Neural cell (in vitro differentiated cells): ENCODE data around the gene TRAPPC5. TPM values are rescaled to one million over a fixed set of nuclear protein-coding genes. Genes with fewer than 3 reads are reported as not detected.

Experiments used
- H2AFZ ChIP-seq: fragments of 200-600, 300-800 bp; sonication (generic), shearing (Covaris generic); 2 replicates; pipeline ENCODE4 v1.6.0; 2014; ENCODE audit warnings: low read depth, mild to moderate bottlenecking, antibody characterized with exemption, low read length, moderate library complexity
- H3F3A ChIP-seq: fragments of 200-600 bp; shearing (Covaris generic); 2 replicates; pipeline ENCODE4 v1.6.1; 2016; ENCODE audit warnings: mild to moderate bottlenecking, moderate library complexity, mixed read lengths, antibody characterized with exemption, low read length; ENCODE audit not compliant: insufficient read depth, poor library complexity, severe bottlenecking
- H3K27ac ChIP-seq: fragments of 200-600, 300-800 bp; sonication (generic), shearing (Covaris generic); 2 replicates; pipeline ENCODE4 v1.5.1; 2014; ENCODE audit warnings: mild to moderate bottlenecking, low read length, moderate library complexity
- H3K27me3 ChIP-seq: fragments of 300-800, 200-600 bp; sonication (generic), shearing (Covaris generic); 2 replicates; pipeline ENCODE4 v1.6.0; 2014; ENCODE audit warnings: mild to moderate bottlenecking, low read depth, low read length, moderate library complexity; ENCODE audit not compliant: insufficient read depth
- H3K36me3 ChIP-seq: fragments of 300-800, 200-600 bp; sonication (generic), shearing (Covaris generic); 2 replicates; pipeline ENCODE4 v1.5.1; 2014; ENCODE audit warnings: mild to moderate bottlenecking, antibody characterized with exemption, low read length, moderate library complexity; ENCODE audit not compliant: insufficient read depth
- H3K4me2 ChIP-seq: fragments of 300-800, 200-600 bp; sonication (generic), shearing (Covaris generic); 2 replicates; pipeline ENCODE4 v1.6.0; 2014; ENCODE audit warnings: mild to moderate bottlenecking, low read length
- H3K4me3 ChIP-seq: fragments of 300-800, 200-600 bp; sonication (generic), shearing (Covaris generic); 2 replicates; pipeline ENCODE4 v1.5.1; 2014; ENCODE audit warnings: mild to moderate bottlenecking, low read length, moderate library complexity
- H3K79me2 ChIP-seq: fragments of 200-600 bp; shearing (Covaris generic); replicated peaks from 2 replicates; pipeline ENCODE4 v1.6.0; 2014; ENCODE audit warnings: mild to moderate bottlenecking, low read length, moderate library complexity; ENCODE audit not compliant: insufficient read depth
- H3K9ac ChIP-seq: fragments of 300-800, 200-600 bp; sonication (generic), shearing (Covaris generic); 2 replicates; pipeline ENCODE4 v1.6.1; 2016; ENCODE audit warnings: mild to moderate bottlenecking, low read length, mixed read lengths
- H3K9me2 ChIP-seq: fragments of 200-600 bp; shearing (Covaris generic); 2 replicates; pipeline ENCODE4 v1.6.1; 2016; ENCODE audit warnings: mild to moderate bottlenecking, low read length, mixed read lengths; ENCODE audit not compliant: insufficient read depth
- H3K9me3 ChIP-seq: fragments of 200-600, 300-800 bp; sonication (generic), shearing (Covaris generic); 2 replicates; pipeline ENCODE4 v1.6.1; 2016; ENCODE audit warnings: mild to moderate bottlenecking, mixed run types, low read length, moderate library complexity, mixed read lengths
- H4K20me1 ChIP-seq: fragments of 200-600 bp; shearing (Covaris generic); 2 replicates; pipeline ENCODE4 v1.6.1; 2016; ENCODE audit warnings: mild to moderate bottlenecking, mixed run types; ENCODE audit not compliant: insufficient read depth
- CTCF ChIP-seq: fragments of 450-650 bp; IDR thresholded peaks from 2 replicates; pipeline ENCODE4 v1.5.1; 2014; ENCODE audit warnings: antibody characterized with exemption, mild to moderate bottlenecking, moderate library complexity; ENCODE audit not compliant: poor library complexity, severe bottlenecking
- EP300 ChIP-seq: fragments of 450-650 bp; conservative IDR thresholded peaks from 2 replicates; pipeline ENCODE4 v1.6.1; 2014; ENCODE audit warnings: antibody characterized with exemption, mild to moderate bottlenecking, moderate library complexity; ENCODE audit not compliant: poor library complexity, severe bottlenecking
- EZH2 ChIP-seq: fragments of 200-600, 300-800 bp; shearing (Covaris generic), sonication (generic); IDR thresholded peaks from 2 replicates; pipeline ENCODE4 v1.6.1; 2014; ENCODE audit warnings: antibody characterized with exemption, low read length, borderline replicate concordance, mild to moderate bottlenecking; ENCODE audit not compliant: insufficient read depth, poor library complexity, severe bottlenecking
- MXI1 ChIP-seq: fragments of 450-650 bp; conservative IDR thresholded peaks from 2 replicates; pipeline ENCODE4 v1.6.1; 2014; ENCODE audit warnings: antibody characterized with exemption, mild to moderate bottlenecking; ENCODE audit not compliant: poor library complexity, severe bottlenecking
- POLR2AphosphoS5 ChIP-seq: IDR thresholded peaks from 2 replicates; pipeline ENCODE4 v1.6.1; 2012
- RAD21 ChIP-seq: fragments of 450-650 bp; conservative IDR thresholded peaks from 2 replicates; pipeline ENCODE4 v1.6.1; 2014; ENCODE audit warnings: antibody characterized with exemption, mild to moderate bottlenecking, moderate library complexity
- REST ChIP-seq: IDR thresholded peaks from 2 replicates; pipeline ENCODE4 v1.6.1; 2012; ENCODE audit warnings: borderline replicate concordance
- SMC3 ChIP-seq: fragments of 450-650 bp; conservative IDR thresholded peaks from 2 replicates; pipeline ENCODE4 v1.6.1; 2014; ENCODE audit warnings: antibody characterized with exemption, mild to moderate bottlenecking, moderate library complexity; ENCODE audit not compliant: poor library complexity
- TAF1 ChIP-seq: IDR thresholded peaks from 2 replicates; pipeline ENCODE4 v1.6.1; 2012; ENCODE audit warnings: low read depth
- polyA plus RNA-seq: library from polyadenylated mRNA; depleted of rRNA; stranded (reverse); fragments of >200 nt; gene quantifications from 2 replicates; pipeline ENCODE4 v1.2.3, GENCODE V29; 2014

Gene TRAPPC5
- polyA plus RNA-seq, 1 donor from 2014 or later, result 88.5 TPM

GRCh38 chr19:7662657-7663056, 18.0 kb upstream of the TRAPPC5 start:
- Histone ChIP-seq H3K4me2 (no peak overlapping the region), H4K20me1 (no peaks in the 10 kb centered on the region), H2AFZ (no peak overlapping the region), H3K36me3 (no peaks in the 10 kb centered on the region), H3K27ac (no peak overlapping the region), H3K27me3 (no peaks in the 10 kb centered on the region), H3K79me2 (no peaks in the 10 kb centered on the region), H3K4me3 (no peak overlapping the region), H3F3A (no peaks in the 10 kb centered on the region), H3K9ac (no peak overlapping the region), H3K9me2 (no peaks in the 10 kb centered on the region), H3K9me3 (no peaks in the 10 kb centered on the region)
- TF ChIP-seq TAF1 (no peak), SMC3 (no peak), RAD21 (no peak), CTCF (no peak), REST (no peak), EP300 (no peak), POLR2AphosphoS5 (no peak), EZH2 (no peak), MXI1 (no peak)

GRCh38 chr19:7663706-7664105, 16.9 kb upstream of the TRAPPC5 start:
- no peaks in the 10 kb centered on the region for H3K79me2 ChIP-seq
- H3K4me2 ChIP-seq, result no peak overlapping the region
- no peaks in the 10 kb centered on the region for H3K36me3 ChIP-seq
- H2AFZ ChIP-seq, result no peak overlapping the region
- H3K9me3 ChIP-seq, result no peaks in the 10 kb centered on the region
- H4K20me1 ChIP-seq, result no peaks in the 10 kb centered on the region
- no peaks in the 10 kb centered on the region for H3K27me3 ChIP-seq
- H3K4me3 ChIP-seq, result no peak overlapping the region
- no peaks in the 10 kb centered on the region for H3F3A ChIP-seq
- no peaks in the 10 kb centered on the region for H3K9me2 ChIP-seq
- H3K27ac ChIP-seq, result no peak overlapping the region
- H3K9ac ChIP-seq, result no peak overlapping the region
- TF ChIP-seq CTCF, result no peak
- TF ChIP-seq SMC3, result no peak
- TF ChIP-seq MXI1, result no peak
- TF ChIP-seq REST, result no peak
